Mesodermal cell (in vitro differentiated cells): ENCODE data around the gene PLXNA3. TPM values are rescaled to one million over a fixed set of nuclear protein-coding genes. Genes with fewer than 3 reads are reported as not detected.

ENCODE experiments used
- H3K27ac ChIP-seq: 2 replicates; pipeline ENCODE4 v1.7.0; 2013; ENCODE audit warnings: mild to moderate bottlenecking, low read depth, low read length, moderate library complexity; ENCODE audit not compliant: severe bottlenecking
- H3K36me3 ChIP-seq: 2 replicates; pipeline ENCODE4 v1.7.1; 2013; ENCODE audit warnings: mild to moderate bottlenecking, low read length, moderate library complexity; ENCODE audit not compliant: control insufficient read depth, insufficient read depth
- H3K4me1 ChIP-seq: one replicate; pipeline ENCODE4 v1.7.1; 2013; ENCODE audit warnings: mild to moderate bottlenecking, low read length; ENCODE audit not compliant: insufficient read depth, control insufficient read depth, poor library complexity, severe bottlenecking
- H3K4me3 ChIP-seq: 2 replicates; pipeline ENCODE4 v1.7.0; 2013; ENCODE audit warnings: low read length, control low read depth, mild to moderate bottlenecking; ENCODE audit not compliant: insufficient read depth, poor library complexity, severe bottlenecking; ENCODE audit errors: extremely low read depth
- H3K9me3 ChIP-seq: 2 replicates; pipeline ENCODE4 v1.7.1; 2013; ENCODE audit warnings: mild to moderate bottlenecking, low read length, moderate library complexity; ENCODE audit not compliant: control insufficient read depth
- WGBS, 2 experiments: methylation state at CpG; one replicate each; pipeline ENCODE4 v1.1.5; 2013; ENCODE audit warnings: missing lambda C conversion rate in 2 of 2; ENCODE audit not compliant: insufficient coverage in 2 of 2; 5-methylcytosine and 5-hydroxymethylcytosine counted together
- polyA plus RNA-seq, 2 experiments: library from polyadenylated mRNA; stranded (reverse); fragments of 50-300 nt; gene quantifications; one replicate each; pipeline ENCODE4 v1.2.3, GENCODE V29; 2013

The PLXNA3 gene
- polyA plus RNA-seq (2013, experiment 1 of 2) = 45.2 TPM
- 47.4 TPM for polyA plus RNA-seq (2013, experiment 2 of 2)

DNA sequence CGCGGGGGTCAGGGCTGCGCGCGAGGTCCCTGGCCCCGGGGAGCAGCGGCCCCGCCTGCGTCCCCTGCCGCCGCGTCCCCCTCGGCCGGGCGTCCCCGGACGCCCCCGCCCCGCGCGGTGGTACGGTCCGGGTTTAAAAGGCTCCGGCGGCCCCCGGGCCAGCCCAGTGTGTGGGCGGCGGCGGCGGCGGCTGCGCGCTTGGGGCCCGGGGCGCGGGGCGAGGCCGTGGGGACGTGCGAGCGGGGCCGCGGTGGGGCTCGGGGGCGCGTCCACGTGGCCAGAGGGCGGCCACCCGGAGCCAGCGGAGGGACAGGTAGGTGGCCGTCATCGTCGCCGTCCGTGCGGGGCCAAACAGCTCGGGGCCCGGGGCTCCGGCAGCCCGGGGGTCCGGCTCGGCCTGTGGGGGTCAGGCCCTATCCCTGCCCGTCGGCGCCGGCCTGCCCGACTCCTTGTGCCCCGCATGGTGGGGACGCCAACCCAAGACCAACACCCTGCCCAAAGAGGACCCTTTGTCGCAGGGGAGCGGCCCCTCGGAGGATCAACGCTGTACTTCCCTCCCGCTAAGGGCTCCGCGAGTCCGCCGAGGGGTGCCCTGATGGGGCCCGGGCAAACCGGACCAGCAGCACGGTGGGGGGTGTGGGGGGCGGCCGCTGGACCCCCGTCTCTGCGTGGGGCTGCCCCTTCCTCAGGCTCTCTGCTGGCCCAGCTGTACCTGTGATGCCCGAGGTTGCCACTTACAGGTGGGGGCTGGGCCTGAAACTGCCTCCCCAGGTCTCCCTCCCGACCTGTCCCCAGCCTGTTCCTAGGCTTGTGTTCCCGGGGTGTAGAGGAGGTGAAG lies at the start of gene PLXNA3:
Gene PLXNA3 (plus strand): TSS at position 166 of the 838 bp plus-strand sequence. CDS start 1,903 bp downstream, outside the sequence.
- no peaks in the 10 kb centered on the region for H3K9me3 ChIP-seq
- no peaks in the 10 kb centered on the region for H3K4me1 ChIP-seq
- WGBS, 2 experiments = 0% methylated on average over 11 to 18 of the region's 88 CpGs
- no peak within 1 kb of the TSS for H3K27ac ChIP-seq
- peak within 1 kb of the TSS; percentile 66 for H3K4me3 ChIP-seq
- H3K36me3 ChIP-seq = peaks cover 26% of the 10 kb centered on the region

DNA sequence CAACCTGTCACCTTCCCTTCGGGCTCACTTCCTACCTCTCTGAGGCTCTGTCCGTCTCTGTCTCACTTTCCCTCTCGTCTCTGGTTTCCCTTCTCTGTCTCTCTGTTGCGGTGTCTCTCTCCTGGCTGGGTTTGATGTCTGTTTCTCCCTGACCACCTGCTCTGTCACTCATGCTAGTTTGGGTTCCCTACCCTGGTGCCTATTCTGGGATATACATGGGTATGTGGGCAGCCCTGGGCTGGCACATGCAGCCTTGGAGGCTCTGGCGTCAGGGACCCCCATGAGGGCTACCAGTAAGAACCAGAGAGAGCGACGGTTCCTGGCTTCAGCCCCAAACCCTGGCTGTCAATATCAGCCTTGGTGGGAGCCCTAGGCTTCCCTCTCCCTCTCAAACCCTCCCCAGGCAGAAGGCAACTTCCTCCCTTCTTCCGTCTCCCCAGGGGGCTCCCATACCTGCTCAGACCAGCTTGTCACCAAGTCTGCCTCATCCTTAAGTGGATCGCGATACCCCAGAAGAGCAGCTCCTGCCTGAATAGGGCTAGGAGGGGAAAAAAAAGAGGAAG lies 49.3 kb upstream of the PLXNA3 start:
- Histone ChIP-seq H3K9me3 (no peaks in the 10 kb centered on the region), H3K27ac (peak overlapping the region; percentile 66), H3K4me3 (peak overlapping the region; percentile 34), H3K4me1 (peaks cover 8% of the 10 kb centered on the region), H3K36me3 (peaks cover 2% of the 10 kb centered on the region)
- 74% methylated on average over 6 of the region's 10 CpGs; no CpG with 5 or more reads in 1 of the 2 experiments for WGBS, 2 experiments

- H3K4me1 ChIP-seq = peaks cover 8% of the 10 kb centered on the region
- no peaks in the 10 kb centered on the region for H3K9me3 ChIP-seq
- peak within 1 kb of the TSS; percentile 88 for H3K27ac ChIP-seq
- peaks cover 6% of the 10 kb centered on the region for H3K36me3 ChIP-seq
- H3K4me3 ChIP-seq = peak within 1 kb of the TSS; percentile 34
- 0 to 25% methylated on average over 5 to 11 of the region's 26 CpGs for WGBS, 2 experiments
Observed at GRCh38 chrX:154409222-154409871, 48.7 kb upstream of the PLXNA3 start, which contains the start of gene DNASE1L1. TSS of gene DNASE1L1 (minus strand) at chrX:154409254. CDS start at chrX:154405568, 3,686 bp downstream.

DNA sequence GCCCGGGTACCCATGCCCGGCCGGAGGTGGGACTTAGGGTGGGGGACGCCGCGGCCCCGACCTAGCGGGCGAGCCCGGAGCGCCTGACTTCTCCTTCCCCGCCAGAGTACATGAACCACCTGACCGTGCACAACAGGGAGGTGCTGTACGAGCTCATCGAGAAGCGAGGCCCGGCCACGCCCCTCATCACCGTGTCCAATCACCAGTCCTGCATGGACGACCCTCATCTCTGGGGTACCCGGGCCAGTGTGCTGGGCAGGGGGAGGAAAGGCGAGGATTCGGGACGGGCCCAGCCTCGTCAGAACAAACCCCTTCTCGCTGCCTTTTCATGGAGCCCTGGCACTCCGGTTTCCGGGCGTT lies 46.1 kb upstream of the PLXNA3 start:
- Histone ChIP-seq H3K4me3 (peak overlapping the region; percentile 57), H3K27ac (no peak overlapping the region), H3K9me3 (no peaks in the 10 kb centered on the region), H3K36me3 (peaks cover 6% of the 10 kb centered on the region), H3K4me1 (peaks cover 8% of the 10 kb centered on the region)
- 0 to 35% methylated on average over 4 of the region's 29 CpGs for WGBS, 2 experiments

DNA sequence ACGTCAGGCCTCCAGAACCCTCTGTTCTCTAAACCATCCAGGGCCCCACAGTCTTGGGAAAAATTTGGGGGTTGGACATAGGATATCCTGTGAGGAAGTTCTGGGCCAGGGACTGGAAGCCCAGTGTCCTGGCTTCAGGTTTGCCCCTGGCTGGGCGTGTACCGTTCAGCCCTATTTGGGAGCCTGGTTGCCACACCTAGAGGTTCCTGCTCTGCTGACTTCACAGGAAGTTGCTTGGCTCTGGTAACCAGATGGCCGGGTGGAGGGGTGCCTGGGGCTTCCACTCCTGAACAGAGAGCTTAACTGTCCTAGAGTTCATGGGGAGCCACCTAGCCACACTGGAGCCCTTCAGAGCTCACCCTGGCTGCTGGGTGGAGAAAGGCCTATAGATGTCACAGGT lies 45.6 kb upstream of the PLXNA3 start:
- Histone ChIP-seq H3K4me3 (peak overlapping the region; percentile 57), H3K36me3 (peaks cover 6% of the 10 kb centered on the region), H3K9me3 (no peaks in the 10 kb centered on the region), H3K4me1 (peaks cover 8% of the 10 kb centered on the region), H3K27ac (no peak overlapping the region)
- 79 to 80% methylated on average over 1 to 2 of the region's 4 CpGs for WGBS, 2 experiments

DNA sequence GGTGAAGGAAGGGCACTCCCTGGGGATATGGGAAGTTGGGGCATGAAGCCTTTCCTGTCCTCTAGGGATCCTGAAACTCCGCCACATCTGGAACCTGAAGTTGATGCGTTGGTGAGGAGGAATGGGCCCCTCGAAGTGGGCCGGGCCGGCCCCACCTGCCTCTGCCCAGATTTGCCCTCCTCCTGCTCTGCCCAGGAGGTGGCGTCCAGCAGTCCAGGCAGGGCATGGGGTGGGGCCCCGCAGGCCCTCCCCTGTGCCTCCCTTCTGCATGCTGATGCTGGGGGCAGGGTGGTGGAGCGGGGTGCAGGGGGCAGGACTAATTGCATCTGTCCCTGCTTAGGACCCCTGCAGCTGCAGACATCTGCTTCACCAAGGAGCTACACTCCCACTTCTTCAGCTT lies 44.9 kb upstream of the PLXNA3 start:
- no peak overlapping the region for H3K27ac ChIP-seq
- peaks cover 8% of the 10 kb centered on the region for H3K4me1 ChIP-seq
- WGBS, 2 experiments = 91% methylated on average over 7 of the region's 8 CpGs; no CpG with 5 or more reads in 1 of the 2 experiments
- peaks cover 6% of the 10 kb centered on the region for H3K36me3 ChIP-seq
- H3K4me3 ChIP-seq = no peak overlapping the region
- no peaks in the 10 kb centered on the region for H3K9me3 ChIP-seq

- peaks cover 6% of the 10 kb centered on the region for H3K36me3 ChIP-seq
- H3K27ac ChIP-seq = no peak overlapping the region
- H3K4me1 ChIP-seq = peaks cover 4% of the 10 kb centered on the region
- H3K9me3 ChIP-seq = no peaks in the 10 kb centered on the region
- 94 to 100% methylated on average over 2 to 4 of the region's 7 CpGs for WGBS, 2 experiments
- no peak overlapping the region for H3K4me3 ChIP-seq
Observed at GRCh38 chrX:154417157-154417556, 40.9 kb upstream of the PLXNA3 start.

DNA sequence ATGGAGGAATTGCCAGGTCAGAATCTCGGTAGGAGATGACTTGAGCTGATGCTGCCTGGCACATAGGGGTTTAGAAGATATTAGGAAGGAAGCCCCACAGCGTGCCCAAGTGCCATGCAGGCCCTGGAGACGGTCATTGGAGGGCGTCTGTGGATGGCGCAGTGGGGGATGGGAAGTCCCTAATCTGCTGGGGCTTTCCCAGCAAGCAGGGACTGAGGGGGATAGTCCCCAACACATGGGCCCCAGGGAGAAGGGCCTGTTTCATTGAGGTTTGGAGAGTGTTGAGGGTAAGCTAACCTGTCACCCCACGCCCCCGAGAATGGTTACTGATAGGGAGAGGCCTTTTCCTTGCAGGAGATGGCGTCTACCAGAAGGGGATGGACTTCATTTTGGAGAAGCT lies 38.9 kb upstream of the PLXNA3 start:
- H3K27ac ChIP-seq = no peak overlapping the region
- H3K9me3 ChIP-seq = no peaks in the 10 kb centered on the region
- peaks cover under 1% of the 10 kb centered on the region for H3K36me3 ChIP-seq
- no peaks in the 10 kb centered on the region for H3K4me1 ChIP-seq
- WGBS, 2 experiments = 100% methylated on average over 4 to 5 of the region's 8 CpGs
- no peak overlapping the region for H3K4me3 ChIP-seq

- Histone ChIP-seq H3K4me3 (no peak overlapping the region), H3K9me3 (no peaks in the 10 kb centered on the region), H3K27ac (no peak overlapping the region), H3K36me3 (no peaks in the 10 kb centered on the region), H3K4me1 (peaks cover 3% of the 10 kb centered on the region)
- 94% methylated on average over 7 of the region's 19 CpGs; no CpG with 5 or more reads in 1 of the 2 experiments for WGBS, 2 experiments
Observed at GRCh38 chrX:154419688-154420401, 38.2 kb upstream of the PLXNA3 start.

DNA sequence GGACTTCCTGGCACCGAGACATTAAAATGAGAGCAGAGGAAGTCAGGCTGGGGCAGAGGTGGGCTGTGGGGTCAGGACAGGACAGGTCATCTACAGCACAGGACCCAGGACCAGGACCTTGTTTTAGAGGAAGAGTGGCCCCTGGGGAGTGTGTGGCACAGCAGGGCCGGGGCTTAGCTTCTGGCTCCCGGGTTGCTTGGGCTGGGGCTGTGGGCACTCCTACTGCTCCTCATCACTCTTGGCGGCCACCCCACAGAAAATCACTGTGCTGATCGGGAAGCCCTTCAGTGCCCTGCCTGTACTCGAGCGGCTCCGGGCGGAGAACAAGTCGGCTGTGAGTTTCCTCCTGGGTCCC lies 37.7 kb upstream of the PLXNA3 start:
- no peaks in the 10 kb centered on the region for H3K9me3 ChIP-seq
- no peak overlapping the region for H3K4me3 ChIP-seq
- H3K36me3 ChIP-seq = no peaks in the 10 kb centered on the region
- H3K27ac ChIP-seq = no peak overlapping the region
- WGBS, 2 experiments = 80 to 97% methylated on average over 1 to 7 of the region's 10 CpGs
- peaks cover 3% of the 10 kb centered on the region for H3K4me1 ChIP-seq
